Renal cortical epithelial cell (primary cell): ENCODE results near the gene UBXN2A. TPM values are rescaled to one million over a fixed set of nuclear protein-coding genes. Genes with fewer than 3 reads are reported as not detected.
"Not testable (repeated sequence)": the region's sequence is repeated elsewhere in the genome, so short reads cannot be mapped to it uniquely, and the experiment has no call there.

ENCODE experiments used
- DNase-seq: peaks from one replicate; pipeline ENCODE4 v3.0.0-alpha.2; 2011; ENCODE audit warnings: low read depth
- total RNA-seq: library from RNA; depleted of rRNA; stranded (reverse); fragments of >200 nt; gene quantifications from 2 replicates; pipeline ENCODE4 v1.2.3, GENCODE V29; 2014

Gene UBXN2A
- total RNA-seq, 1 donor from 2014 or later, result 20.7 TPM

DNA sequence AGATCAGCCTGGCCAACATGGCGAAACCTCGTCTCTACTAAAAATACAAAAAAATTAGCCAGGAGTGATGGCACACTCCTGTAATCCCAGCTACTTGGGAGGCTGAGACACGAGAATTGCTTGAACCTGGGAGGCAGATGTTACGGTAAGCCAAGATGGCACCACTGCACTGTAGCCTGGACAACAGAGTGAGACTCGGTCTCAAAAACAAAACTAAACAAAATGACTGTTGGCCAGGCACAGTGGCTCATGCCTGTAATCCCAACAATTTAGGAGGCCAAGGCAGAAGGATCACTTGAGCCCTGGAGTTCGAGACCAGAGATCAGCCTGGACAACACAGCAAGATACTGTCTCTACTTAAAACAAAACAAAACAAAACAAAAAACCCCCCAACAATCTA, 102.9 kb downstream of the UBXN2A start:
- not testable (repeated sequence) for DNase-seq

- peak; percentile 34 for DNase-seq
These were observed 105.5 kb downstream of the UBXN2A start for GRCh38 chr2:24045511-24046508.

DNA sequence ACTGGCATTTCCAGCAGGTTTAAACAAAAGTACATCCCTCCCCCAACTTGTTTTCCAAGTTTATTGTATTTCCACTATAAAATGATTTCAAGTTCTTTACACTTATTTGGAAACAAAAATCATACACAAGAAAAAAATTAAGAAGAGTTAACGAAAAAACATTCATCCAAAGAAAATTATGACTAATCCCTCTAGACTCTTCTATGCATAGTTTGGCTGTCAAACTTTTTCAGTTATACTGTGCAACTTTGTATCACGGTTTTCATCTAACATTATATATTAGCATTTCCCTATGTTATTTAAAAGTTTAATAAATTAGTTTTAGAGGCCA, 106.3 kb downstream of the UBXN2A start:
- DNase-seq, result no peak

DNA sequence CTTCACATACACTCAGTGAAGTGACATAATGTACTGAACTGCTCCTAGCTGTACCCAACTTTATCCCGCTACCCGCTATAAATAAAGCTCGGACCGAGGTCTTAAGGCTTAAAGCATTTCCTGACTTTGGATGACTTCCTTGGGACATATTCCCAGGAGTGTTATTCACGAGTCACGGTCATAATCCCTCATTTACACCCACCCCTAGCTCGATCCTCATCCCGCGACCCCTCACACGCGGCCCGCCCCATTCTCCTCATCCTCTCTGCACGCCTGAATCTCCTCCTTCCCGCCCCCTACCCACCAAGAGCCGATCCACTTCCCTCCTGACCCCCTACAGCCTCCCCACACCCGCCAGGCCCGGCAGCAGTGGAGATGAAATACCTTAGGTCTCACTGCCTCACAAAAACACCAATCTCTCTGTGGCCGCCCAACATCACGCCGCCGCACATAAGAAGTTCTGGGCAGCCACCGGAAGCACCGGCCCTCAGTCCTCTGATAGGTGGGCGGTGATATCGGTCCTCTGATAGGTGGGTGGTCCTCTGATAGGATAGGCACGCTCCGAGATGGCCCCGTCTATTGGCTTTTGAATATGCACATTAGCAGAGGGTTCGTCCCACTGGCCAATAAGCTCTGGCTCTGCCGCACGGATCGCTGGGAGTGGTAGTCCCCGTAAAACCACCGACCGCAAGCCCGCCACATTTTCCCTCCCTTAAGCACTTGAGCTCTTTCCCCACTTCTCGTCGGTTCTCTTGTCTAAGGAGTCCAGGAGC, 106.9 kb downstream of the UBXN2A start, which contains the start of gene WDCP:
Gene WDCP, minus strand, starts transcription at position 462 of the 773 bp plus-strand sequence. CDS start 7,897 bp downstream, outside the sequence.
- peak; percentile 98 for DNase-seq

DNA sequence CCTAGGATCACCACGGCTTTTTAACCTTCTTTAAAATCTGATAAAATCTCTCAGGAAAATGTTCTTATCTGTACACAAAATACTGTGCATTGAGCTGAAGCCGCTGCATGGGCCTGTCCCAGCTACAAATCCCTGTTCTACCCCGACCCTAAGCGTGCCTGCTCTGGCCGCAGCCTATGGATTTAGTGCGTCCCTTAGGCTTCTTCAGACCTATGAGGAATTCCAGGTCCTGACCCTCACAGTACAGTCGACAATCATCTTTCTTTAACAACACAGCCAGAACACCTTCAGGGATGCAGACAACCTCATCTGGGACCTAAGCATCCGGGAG, 107.4 kb downstream of the UBXN2A start:
- DNase-seq, result no peak

DNA sequence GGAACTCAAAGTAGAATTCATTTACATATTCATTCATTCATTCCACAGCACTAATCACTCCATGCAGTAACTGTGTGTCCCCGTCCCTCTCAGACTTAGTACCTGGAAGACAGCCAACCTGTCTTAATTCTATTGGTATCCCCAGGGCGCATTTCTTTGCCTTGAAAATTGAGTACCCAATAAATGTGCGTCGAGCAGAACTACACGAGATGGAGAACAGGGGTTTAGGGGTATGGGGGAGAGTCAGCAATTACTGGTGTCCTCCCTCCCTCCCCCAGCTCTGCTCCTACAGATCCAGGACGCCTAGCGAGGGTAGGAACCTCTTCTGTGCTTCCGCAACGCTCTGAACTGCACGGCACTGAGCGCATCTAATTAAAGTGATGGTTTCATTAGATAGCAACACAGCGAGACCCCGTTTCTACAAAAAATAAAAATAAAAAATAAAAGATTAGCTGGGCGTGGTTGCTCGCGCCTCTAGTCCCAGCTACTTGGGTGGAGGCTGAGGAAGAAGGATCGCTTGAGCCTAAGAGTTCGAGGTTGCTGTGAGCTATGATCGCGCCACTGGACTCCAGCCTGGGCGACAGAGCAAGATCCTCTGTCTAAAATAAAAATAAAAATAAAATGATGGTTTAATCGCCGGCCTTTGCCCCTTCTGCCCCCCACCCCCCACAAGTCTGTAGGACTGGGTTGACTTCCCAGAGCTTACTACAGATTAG, 108.7 kb downstream of the UBXN2A start:
- DNase-seq, result no peak

DNA sequence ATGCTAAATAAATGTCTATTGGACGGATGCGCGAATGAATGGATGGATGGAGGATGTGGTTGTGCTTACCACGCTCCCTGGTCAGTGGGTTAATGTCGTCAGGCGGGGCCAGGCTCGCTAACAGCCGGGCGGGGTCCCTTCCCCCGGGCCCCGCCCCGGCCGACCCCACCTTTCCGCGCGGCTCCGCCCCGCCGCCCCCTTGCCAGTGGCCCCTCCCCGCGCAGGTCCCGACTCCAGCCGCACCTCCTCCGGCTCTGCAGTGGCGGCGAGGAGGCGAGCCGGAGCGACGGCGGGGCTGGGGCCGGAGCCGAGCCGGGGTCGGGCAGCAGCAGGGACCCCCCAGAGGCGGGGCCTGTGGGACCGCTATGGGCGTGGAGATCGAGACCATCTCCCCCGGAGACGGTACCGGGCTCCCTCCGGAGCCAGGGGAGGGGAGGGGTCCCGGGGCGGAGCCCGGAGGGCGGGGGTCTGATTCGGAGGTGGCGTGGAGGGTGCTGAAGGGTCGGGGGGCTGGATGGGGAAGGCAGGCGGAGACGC, 109.3 kb downstream of the UBXN2A start, which contains the start of gene FKBP1B:
Gene FKBP1B, plus strand, starts transcription at position 257 of the 537 bp plus-strand sequence. Its CDS starts 109 bp downstream, at position 366.
- peak; percentile 31 for DNase-seq

DNA sequence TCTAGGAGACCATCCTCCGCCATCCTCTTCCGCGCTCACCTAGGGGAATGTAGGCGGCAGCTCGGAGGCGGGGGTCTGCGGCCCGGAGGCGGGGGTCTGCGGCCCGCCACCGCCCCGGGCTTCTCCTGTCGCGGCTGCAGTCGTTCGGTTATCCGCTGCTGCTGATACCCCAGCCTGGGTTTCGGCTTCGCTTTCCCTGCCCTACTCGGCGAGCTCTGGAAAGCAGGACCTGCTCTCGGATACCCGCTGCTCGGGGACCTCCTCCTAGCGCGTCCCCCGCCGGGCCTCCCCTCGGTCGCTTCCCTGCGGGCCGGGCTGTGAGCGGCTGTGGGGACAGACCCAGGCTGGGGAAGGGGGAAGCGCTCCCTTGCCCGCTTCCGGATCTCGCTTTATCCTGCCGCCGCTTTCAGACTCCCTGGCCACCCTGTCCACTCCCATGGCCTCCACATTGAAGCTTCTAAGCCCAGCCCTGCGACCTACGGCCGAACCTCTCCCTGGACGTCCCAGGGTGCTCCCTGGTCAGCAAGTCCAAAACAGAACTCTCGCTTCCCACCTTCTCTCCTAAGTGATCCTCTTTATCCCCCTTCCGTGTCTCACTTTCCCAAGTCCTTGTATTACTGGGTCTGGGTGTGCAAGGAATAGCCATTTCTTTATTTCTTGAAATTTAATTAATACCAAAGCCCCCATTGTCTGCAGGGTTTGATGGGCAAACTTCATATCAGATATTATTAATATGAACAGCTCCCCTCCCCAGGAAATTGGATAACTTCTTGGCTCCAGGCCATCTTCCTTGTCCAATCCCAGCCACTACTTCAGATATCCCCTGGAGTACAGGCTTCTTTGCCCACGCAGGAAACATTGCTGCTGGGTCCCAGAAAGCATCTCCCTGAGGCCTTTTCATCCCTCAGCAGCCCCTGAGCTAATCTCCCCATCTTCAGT, 110.0 kb downstream of the UBXN2A start:
- no peak for DNase-seq

DNA sequence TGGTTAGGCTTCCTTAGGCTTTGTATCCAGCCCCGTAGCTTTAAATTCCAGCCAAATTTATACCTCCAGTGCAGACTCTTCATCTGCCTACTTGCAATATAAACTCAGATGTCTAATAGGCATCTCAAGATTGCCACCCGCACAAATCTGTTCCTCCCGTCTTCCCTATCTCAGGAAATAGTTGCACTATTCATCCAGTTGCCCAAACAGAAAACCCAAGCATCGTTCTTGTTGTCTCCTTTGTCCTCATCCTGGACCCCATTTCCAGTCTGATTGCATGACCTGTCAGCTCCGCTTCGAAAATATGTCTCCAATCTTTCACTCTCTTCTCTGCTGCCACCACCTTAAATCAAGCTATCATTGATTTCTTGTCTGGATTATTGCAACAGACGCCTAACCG, 111.6 kb downstream of the UBXN2A start:
- DNase-seq, result no peak

GRCh38 chr2:24052951-24053350, 112.7 kb downstream of the UBXN2A start:
- no peak for DNase-seq

Other genes starting within 250 kb of the UBXN2A start
- 6.4 and 16.8 TPM in 2 replicates for gene ATAD2B, start 13.3 kb upstream of the UBXN2A start, total RNA-seq
- 0.05 and 0.35 TPM in 2 replicates for gene MFSD2B, start 69.6 kb downstream of the UBXN2A start, total RNA-seq
- gene WDCP, start 106.9 kb downstream of the UBXN2A start, total RNA-seq, result 8.7 and 14.3 TPM in 2 replicates
- 21.3 and 28.5 TPM in 2 replicates for gene FKBP1B, start 109.3 kb downstream of the UBXN2A start, total RNA-seq
- gene SF3B6, start 135.9 kb downstream of the UBXN2A start, total RNA-seq, result 133 and 207 TPM in 2 replicates
- gene TP53I3, start 144.4 kb downstream of the UBXN2A start, total RNA-seq, result 54.6 and 68.2 TPM in 2 replicates
- 0.40 TPM in 1 of 2 replicates, not detected in the other for gene PFN4, start 182.9 kb downstream of the UBXN2A start, total RNA-seq
- gene FAM228B, start 183.0 kb downstream of the UBXN2A start, total RNA-seq, result 11.8 and 13.4 TPM in 2 replicates
- 0.05 and 0.35 TPM in 2 replicates for gene FAM228A, start 234.6 kb downstream of the UBXN2A start, total RNA-seq